T-helper 17 cell (primary cell): ENCODE data around the gene DTNB. TPM values are rescaled to one million over a fixed set of nuclear protein-coding genes. Genes with fewer than 3 reads are reported as not detected.

Experiments
- ATAC-seq: fragments of 150-1000 bp; cut with Tn5 transposase; 2 replicates; pipeline ENCODE4 v1.10.0; 2021; ENCODE audit warnings: mild to moderate bottlenecking, moderate library complexity
- DNase-seq, 3 donors: peaks; one replicate each; pipeline versions ENCODE4 v3.0.0 to v3.0.0-alpha.2; 2020 to 2021
- H3K9me3 ChIP-seq: one replicate; pipeline ENCODE4 v1.7.0; 2013; ENCODE audit warnings: low read length, mild to moderate bottlenecking; ENCODE audit not compliant: control insufficient read depth, poor library complexity, severe bottlenecking
- H3K27ac Mint-ChIP-seq: one replicate; pipeline ENCODE4 v1.8.0; 2022; ENCODE audit warnings: mild to moderate bottlenecking, moderate library complexity, mixed read lengths
- H3K27me3 Mint-ChIP-seq: one replicate; pipeline ENCODE4 v1.8.0; 2022; ENCODE audit warnings: mixed read lengths
- H3K36me3 Mint-ChIP-seq: one replicate; pipeline ENCODE4 v1.8.0; 2022; ENCODE audit warnings: low read depth, mixed read lengths
- H3K4me1 Mint-ChIP-seq: one replicate; pipeline ENCODE4 v1.8.0; 2022; ENCODE audit warnings: mild to moderate bottlenecking, mixed read lengths
- H3K4me3 Mint-ChIP-seq: one replicate; pipeline ENCODE4 v1.8.0; 2022; ENCODE audit warnings: mild to moderate bottlenecking, moderate library complexity, mixed read lengths
- total RNA-seq, 4 donors: library from RNA in 2 of 4; stranded (reverse) in 2 of 4; gene quantifications; one replicate each; pipeline ENCODE4 v1.2.3 and lab custom pipeline; 2022 to 2026

The DTNB gene
- total RNA-seq, 2 donors from 2014 or later = 32.3 to 36.3 TPM

- Mint-ChIP-seq H3K4me1 (peaks cover 50% of the 10 kb centered on the region), H3K4me3 (peak overlapping the region; percentile 41), H3K27ac (peak overlapping the region; percentile 79), H3K27me3 (no peaks in the 10 kb centered on the region), H3K36me3 (no peaks in the 10 kb centered on the region)
- DNase-seq (no peak), ATAC-seq (no peak)
- H3K9me3 ChIP-seq = no peaks in the 10 kb centered on the region
These were observed 336.1 kb downstream of the DTNB start for GRCh38 chr2:25337276-25337675.

- Mint-ChIP-seq H3K4me3 (peak overlapping the region; percentile 50), H3K27ac (peak overlapping the region; percentile 79), H3K4me1 (peaks cover 55% of the 10 kb centered on the region), H3K36me3 (peaks cover 3% of the 10 kb centered on the region), H3K27me3 (no peaks in the 10 kb centered on the region)
- no peak for ATAC-seq
- no peaks in the 10 kb centered on the region for H3K9me3 ChIP-seq
- no peak for DNase-seq
These were observed 337.0 kb downstream of the DTNB start for GRCh38 chr2:25336383-25336841.

GRCh38 chr2:25335971-25336370 lies 337.4 kb downstream of the DTNB start:
- peaks cover 59% of the 10 kb centered on the region for H3K4me1 Mint-ChIP-seq
- no peak overlapping the region for H3K27ac Mint-ChIP-seq
- no peaks in the 10 kb centered on the region for H3K9me3 ChIP-seq
- H3K27me3 Mint-ChIP-seq = no peaks in the 10 kb centered on the region
- no peak for DNase-seq
- no peak overlapping the region for H3K4me3 Mint-ChIP-seq
- H3K36me3 Mint-ChIP-seq = peaks cover 3% of the 10 kb centered on the region
- no peak for ATAC-seq

- Mint-ChIP-seq H3K27ac (peak overlapping the region; percentile 85), H3K36me3 (peaks cover 3% of the 10 kb centered on the region), H3K4me1 (peaks cover 62% of the 10 kb centered on the region), H3K27me3 (no peaks in the 10 kb centered on the region), H3K4me3 (peak overlapping the region; percentile 75)
- no peak for DNase-seq
- H3K9me3 ChIP-seq = no peaks in the 10 kb centered on the region
- ATAC-seq = no peak
These were observed 338.2 kb downstream of the DTNB start for GRCh38 chr2:25335204-25335603.

GRCh38 chr2:25334482-25334881 lies 338.9 kb downstream of the DTNB start:
- Mint-ChIP-seq H3K4me3 (peak overlapping the region; percentile 75), H3K4me1 (peaks cover 65% of the 10 kb centered on the region), H3K27ac (peak overlapping the region; percentile 85), H3K27me3 (no peaks in the 10 kb centered on the region), H3K36me3 (peaks cover 3% of the 10 kb centered on the region)
- DNase-seq (no peak), ATAC-seq (no peak)
- no peaks in the 10 kb centered on the region for H3K9me3 ChIP-seq

- Mint-ChIP-seq H3K4me3 (peak overlapping the region; percentile 75), H3K27me3 (no peaks in the 10 kb centered on the region), H3K36me3 (peaks cover 3% of the 10 kb centered on the region), H3K4me1 (peaks cover 62% of the 10 kb centered on the region), H3K27ac (peak overlapping the region; percentile 85)
- H3K9me3 ChIP-seq = no peaks in the 10 kb centered on the region
- ATAC-seq (peak; percentile 62), DNase-seq (no peak)
These were observed 339.4 kb downstream of the DTNB start for GRCh38 chr2:25333981-25334380.

GRCh38 chr2:25332571-25332970 lies 340.8 kb downstream of the DTNB start:
- H3K27ac Mint-ChIP-seq = peak overlapping the region; percentile 85
- peak overlapping the region; percentile 15 for H3K4me3 Mint-ChIP-seq
- no peak for DNase-seq
- H3K36me3 Mint-ChIP-seq = peaks cover 6% of the 10 kb centered on the region
- ATAC-seq = no peak
- no peaks in the 10 kb centered on the region for H3K27me3 Mint-ChIP-seq
- H3K9me3 ChIP-seq = no peaks in the 10 kb centered on the region
- H3K4me1 Mint-ChIP-seq = peaks cover 56% of the 10 kb centered on the region

- H3K4me1 Mint-ChIP-seq = peaks cover 50% of the 10 kb centered on the region
- peaks cover 8% of the 10 kb centered on the region for H3K36me3 Mint-ChIP-seq
- no peak for DNase-seq
- no peak overlapping the region for H3K4me3 Mint-ChIP-seq
- ATAC-seq = no peak
- H3K27ac Mint-ChIP-seq = peak overlapping the region; percentile 85
- no peaks in the 10 kb centered on the region for H3K27me3 Mint-ChIP-seq
- peaks cover 2% of the 10 kb centered on the region for H3K9me3 ChIP-seq
These were observed 341.6 kb downstream of the DTNB start for GRCh38 chr2:25331686-25332365.

- Mint-ChIP-seq H3K27ac (peak overlapping the region; percentile 32), H3K27me3 (no peaks in the 10 kb centered on the region), H3K4me1 (peaks cover 46% of the 10 kb centered on the region), H3K4me3 (no peak overlapping the region), H3K36me3 (peaks cover 8% of the 10 kb centered on the region)
- H3K9me3 ChIP-seq = peaks cover 2% of the 10 kb centered on the region
- ATAC-seq (no peak), DNase-seq (no peak)
These were observed 342.4 kb downstream of the DTNB start for GRCh38 chr2:25330937-25331336.

GRCh38 chr2:25330273-25330672 lies 343.1 kb downstream of the DTNB start:
- H3K27ac Mint-ChIP-seq = no peak overlapping the region

GRCh38 chr2:25328152-25329085 lies 345.0 kb downstream of the DTNB start:
- peaks cover 32% of the 10 kb centered on the region for H3K4me1 Mint-ChIP-seq
- H3K9me3 ChIP-seq = peaks cover 2% of the 10 kb centered on the region
- H3K27ac Mint-ChIP-seq = no peak overlapping the region
- no peak overlapping the region for H3K4me3 Mint-ChIP-seq
- ATAC-seq = no peak
- DNase-seq = no peak
- H3K27me3 Mint-ChIP-seq = no peaks in the 10 kb centered on the region
- peaks cover 8% of the 10 kb centered on the region for H3K36me3 Mint-ChIP-seq

More at GRCh38 chr2:25330273-25330672, 343.1 kb downstream of the DTNB start:
- ATAC-seq (no peak), DNase-seq (no peak)
- Mint-ChIP-seq H3K36me3 (peaks cover 8% of the 10 kb centered on the region), H3K4me1 (peaks cover 41% of the 10 kb centered on the region), H3K4me3 (no peak overlapping the region), H3K27me3 (no peaks in the 10 kb centered on the region)
- peaks cover 2% of the 10 kb centered on the region for H3K9me3 ChIP-seq
